Uterus (tissue), 4 donors: Measurements from ENCODE around the gene UMPS. TPM values are rescaled to one million over a fixed set of nuclear protein-coding genes. Genes with fewer than 3 reads are reported as not detected.
A peak's percentile ranks its signal among the peaks of the same experiment; 100 is the strongest.

Experiments used
- DNase-seq, 2 donors: peaks; one replicate each; pipeline ENCODE4 v3.0.0-alpha.2; 2019 to 2020
- H3K27ac ChIP-seq, 2 donors: fragments of 200-600 bp; sonication (generic); 1 replicate in 1 of 2; 2 replicates in 1 of 2; pipeline ENCODE4 v1.5.1; 2016 to 2018
- H3K27me3 ChIP-seq, 2 donors: fragments of 200-600 bp; sonication (generic); one replicate each; pipeline ENCODE4 v1.5.1; 2018 to 2019; ENCODE audit warnings: control low read depth in 1 of 2
- H3K36me3 ChIP-seq, 2 donors: fragments of 200-600 bp; sonication (generic); one replicate each; pipeline ENCODE4 v1.5.1; 2019; ENCODE audit warnings: control low read depth in 1 of 2
- H3K4me1 ChIP-seq, 2 donors: fragments of 200-600 bp; sonication (generic); one replicate each; pipeline ENCODE4 v1.5.1; 2018 to 2019; ENCODE audit warnings: control low read depth in 1 of 2
- H3K4me3 ChIP-seq, 2 donors: fragments of 200-600 bp; sonication (generic); 1 replicate in 1 of 2; 2 replicates in 1 of 2; pipeline ENCODE4 v1.5.1; 2018 to 2019; ENCODE audit warnings: mild to moderate bottlenecking in 1 of 2
- H3K9me3 ChIP-seq, 2 donors: fragments of 200-600 bp; sonication (generic); one replicate each; pipeline ENCODE4 v1.5.1; 2019; ENCODE audit warnings: control low read depth in 1 of 2
- POLR2A ChIP-seq, 2 donors: fragments of 450-650 bp; IDR thresholded peaks; one replicate each; pipeline ENCODE4 v1.6.1; 2016; ENCODE audit warnings: antibody characterized with exemption in 2 of 2, mild to moderate bottlenecking in 1 of 2, moderate library complexity in 1 of 2
- intact Hi-C: fragments of 100-400 bp; cut with DNase I; formaldehyde crosslinking; loops from one replicate; pipeline ENCODE4 v1.15.1; 2023; ENCODE audit warnings: low total_unique reads
- total RNA-seq, 4 donors: library from RNA; depleted of rRNA in 3 of 4; stranded (reverse); fragments of >200 nt in 3 of 4; gene quantifications; one replicate each; pipeline versions ENCODE4 v1.1.0 to v1.2.4, GENCODE V29; 2014 to 2023
- TF ChIP-seq, protein P1 (sequence below), 4 experiments: fragments of 200-600 bp in 2 of 4; fragments of 450-650 bp in 2 of 4; sonication (generic) in 2 of 4; IDR thresholded peaks; one replicate each; pipeline ENCODE4 v1.5.1; 2016 to 2019; ENCODE audit warnings: antibody characterized with exemption in 4 of 4, mild to moderate bottlenecking in 2 of 4, moderate library complexity in 1 of 4
- donor health status: DM: yes; HTN: yes; CAD: no.

UMPS gene
- total RNA-seq, 4 donors from 2014 or later: 5.4 to 54.8 (median 19.9) TPM

DNA sequence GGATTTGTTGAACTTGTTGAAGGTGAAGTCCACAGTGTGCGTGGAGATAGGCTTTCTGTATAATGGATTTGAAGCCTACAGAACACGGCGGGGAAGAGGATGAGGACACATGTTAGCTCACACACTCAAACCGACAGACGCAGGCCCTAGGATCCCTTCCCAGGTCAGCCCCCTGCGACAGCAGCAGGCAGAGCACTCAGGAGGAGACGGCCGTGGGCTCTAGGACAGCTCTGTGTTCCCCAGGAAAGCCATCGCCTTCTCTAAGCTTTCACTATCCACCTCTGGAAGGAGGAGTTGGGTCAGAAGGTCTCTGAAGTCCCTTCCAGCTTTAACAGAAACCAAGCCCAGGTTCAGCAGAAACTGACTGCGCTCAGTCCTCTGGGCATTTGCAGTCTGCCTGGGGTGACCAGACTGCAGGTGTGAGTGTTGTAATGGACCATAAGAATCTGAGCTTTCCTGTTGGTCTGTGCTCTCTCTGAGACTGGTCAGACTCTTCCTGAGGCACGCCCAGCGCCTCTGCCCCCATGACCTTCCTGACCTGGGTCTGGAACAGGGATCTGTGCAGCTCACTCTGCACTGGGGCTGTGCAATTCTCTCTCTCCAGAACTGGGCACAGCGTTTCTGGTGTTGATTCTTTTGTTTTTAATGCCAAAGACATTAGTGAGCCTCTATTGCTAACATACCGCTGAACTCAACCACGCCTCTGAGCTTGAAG is 33.5 kb downstream of the UMPS start:
- Histone ChIP-seq H3K27ac (no peak overlapping the region), H3K27me3 (no peaks in the 10 kb centered on the region), H3K9me3 (no peaks in the 10 kb centered on the region), H3K4me3 (no peak overlapping the region), H3K36me3 (no peaks in the 10 kb centered on the region), H3K4me1 (no peaks in the 10 kb centered on the region)
- DNase-seq: no peak
- TF ChIP-seq, protein P1, sequence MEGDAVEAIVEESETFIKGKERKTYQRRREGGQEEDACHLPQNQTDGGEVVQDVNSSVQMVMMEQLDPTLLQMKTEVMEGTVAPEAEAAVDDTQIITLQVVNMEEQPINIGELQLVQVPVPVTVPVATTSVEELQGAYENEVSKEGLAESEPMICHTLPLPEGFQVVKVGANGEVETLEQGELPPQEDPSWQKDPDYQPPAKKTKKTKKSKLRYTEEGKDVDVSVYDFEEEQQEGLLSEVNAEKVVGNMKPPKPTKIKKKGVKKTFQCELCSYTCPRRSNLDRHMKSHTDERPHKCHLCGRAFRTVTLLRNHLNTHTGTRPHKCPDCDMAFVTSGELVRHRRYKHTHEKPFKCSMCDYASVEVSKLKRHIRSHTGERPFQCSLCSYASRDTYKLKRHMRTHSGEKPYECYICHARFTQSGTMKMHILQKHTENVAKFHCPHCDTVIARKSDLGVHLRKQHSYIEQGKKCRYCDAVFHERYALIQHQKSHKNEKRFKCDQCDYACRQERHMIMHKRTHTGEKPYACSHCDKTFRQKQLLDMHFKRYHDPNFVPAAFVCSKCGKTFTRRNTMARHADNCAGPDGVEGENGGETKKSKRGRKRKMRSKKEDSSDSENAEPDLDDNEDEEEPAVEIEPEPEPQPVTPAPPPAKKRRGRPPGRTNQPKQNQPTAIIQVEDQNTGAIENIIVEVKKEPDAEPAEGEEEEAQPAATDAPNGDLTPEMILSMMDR (IDR thresholded peaks at IDR 0.05): no peak
- no peak for TF ChIP-seq POLR2A (IDR thresholded peaks at IDR 0.05)
- intact Hi-C loops: loop anchor here (5.0 kb wide), 1 partner anchor 138 kb away; no protein-coding TSS in a partner anchor

DNA sequence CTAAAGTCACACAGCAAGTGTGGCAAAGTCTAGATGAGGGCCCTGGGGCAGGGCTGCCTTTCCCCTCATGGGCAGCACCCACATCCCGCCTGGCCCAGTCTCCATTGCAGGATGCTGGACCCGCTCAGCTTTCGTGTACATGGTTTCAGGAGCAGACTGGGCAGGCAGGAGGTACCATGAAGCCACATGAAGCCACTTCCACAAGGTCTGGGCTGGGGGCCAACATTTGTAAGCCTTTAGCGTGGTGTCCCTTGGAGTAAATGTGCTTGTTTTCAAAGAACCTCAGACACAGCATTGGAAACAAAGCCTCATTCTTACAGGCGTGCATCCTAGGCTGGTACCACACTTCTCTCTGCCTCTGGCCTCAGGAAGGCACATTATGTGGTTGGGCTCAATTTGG is 34.5 kb downstream of the UMPS start:
- intact Hi-C loops: loop anchor here (5.0 kb wide), 1 partner anchor 138 kb away; no protein-coding TSS in a partner anchor
- Histone ChIP-seq H3K27me3 (no peaks in the 10 kb centered on the region), H3K9me3 (no peaks in the 10 kb centered on the region), H3K4me3 (no peak overlapping the region), H3K36me3 (no peaks in the 10 kb centered on the region), H3K4me1 (no peaks in the 10 kb centered on the region), H3K27ac (no peak overlapping the region)
- DNase-seq: peak in 1 of 2 donors; percentile 15
- no peak for TF ChIP-seq POLR2A (IDR thresholded peaks at IDR 0.05)

GRCh38 chr3:124765197-124765840 is 35.1 kb downstream of the UMPS start:
- H3K36me3 ChIP-seq: no peaks in the 10 kb centered on the region
- intact Hi-C loops: no loop called here

DNA sequence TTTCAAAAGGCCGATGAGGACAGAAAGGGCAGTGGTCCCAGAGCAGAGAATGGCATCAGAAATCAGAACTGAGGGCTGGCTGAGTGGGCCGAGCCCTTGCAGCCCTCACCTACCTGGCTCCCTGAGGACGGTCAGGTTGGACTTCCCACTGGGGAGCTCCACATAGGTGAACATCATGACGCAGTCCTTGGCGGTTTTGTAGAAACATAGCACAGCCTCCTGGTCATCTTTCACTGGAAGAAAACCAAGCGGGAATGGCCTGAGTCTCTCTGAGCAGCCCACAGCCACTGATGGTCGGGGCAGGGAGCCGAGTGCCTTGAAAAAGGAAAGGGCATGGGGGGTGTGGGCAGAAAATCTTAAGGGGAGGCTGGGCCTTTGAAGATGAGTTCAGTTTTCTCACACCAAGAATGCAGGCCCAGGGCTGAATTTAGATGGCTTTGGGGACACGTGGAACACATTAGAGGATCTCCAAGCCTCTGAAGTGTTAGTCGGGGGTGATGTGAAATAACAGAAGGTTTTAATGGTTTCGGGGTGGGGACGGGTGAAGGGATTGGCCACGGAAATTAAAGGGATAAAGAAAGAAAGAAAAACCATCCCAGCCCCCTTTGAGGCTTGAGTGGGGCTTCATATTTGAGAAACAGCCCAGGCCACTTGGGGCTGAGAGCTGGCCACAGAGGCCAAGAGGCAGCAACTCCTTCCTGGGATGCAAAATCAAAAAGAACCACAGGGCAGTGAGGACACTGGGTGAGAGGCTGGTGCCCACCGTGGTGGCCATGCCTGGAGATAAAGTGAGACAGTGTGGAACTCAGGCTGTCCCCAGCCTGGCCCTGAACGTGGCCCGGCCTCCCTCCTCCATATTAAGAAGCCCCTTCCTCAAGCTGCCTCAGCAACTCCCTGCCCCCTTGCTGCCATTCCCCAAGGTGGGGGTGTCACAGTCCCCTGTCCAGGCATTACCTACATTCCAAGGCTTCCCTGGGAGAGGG is 36.2 kb downstream of the UMPS start:
- intact Hi-C loops: no loop called here
- peak in 1 of 2 donors; percentile 8 for DNase-seq
- Histone ChIP-seq H3K27me3 (no peaks in the 10 kb centered on the region), H3K4me3 (no peak overlapping the region), H3K4me1 (peaks cover 0 to 8% of the 10 kb centered on the region in 2 donors), H3K27ac (no peak overlapping the region), H3K36me3 (no peaks in the 10 kb centered on the region), H3K9me3 (no peaks in the 10 kb centered on the region)
- no peak for TF ChIP-seq POLR2A (IDR thresholded peaks at IDR 0.05)
- TF ChIP-seq, protein P1 (IDR thresholded peaks at IDR 0.05): no peak

More at GRCh38 chr3:124765197-124765840, 35.1 kb downstream of the UMPS start:
- H3K4me3 ChIP-seq: no peak overlapping the region
- no peak overlapping the region for H3K27ac ChIP-seq
- H3K9me3 ChIP-seq: no peaks in the 10 kb centered on the region
- TF ChIP-seq, protein P1 (IDR thresholded peaks at IDR 0.05): no peak
- TF ChIP-seq POLR2A (IDR thresholded peaks at IDR 0.05): no peak
- no peaks in the 10 kb centered on the region for H3K27me3 ChIP-seq
- peak in 1 of 2 donors; percentile 12 for DNase-seq
- H3K4me1 ChIP-seq: no peaks in the 10 kb centered on the region

DNA sequence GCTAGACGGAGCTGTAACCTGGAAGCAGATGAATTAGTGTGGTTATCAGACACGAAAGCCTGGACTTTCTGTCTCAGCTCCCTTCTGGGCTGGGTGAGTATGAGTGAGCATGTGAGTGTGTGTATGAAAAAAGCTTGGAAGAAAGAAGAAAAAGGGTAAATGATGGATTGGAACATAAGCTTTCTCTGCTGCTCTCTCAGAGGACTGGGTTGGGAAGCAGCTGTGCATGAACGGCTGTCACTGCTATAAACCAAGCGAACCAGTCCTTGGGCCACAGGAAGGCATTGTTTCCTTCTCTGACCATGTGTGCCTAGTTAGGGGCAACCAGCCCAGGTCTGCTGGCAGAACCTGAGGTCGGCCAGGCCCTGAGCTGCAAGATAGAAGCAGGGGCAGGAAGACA is 37.0 kb downstream of the UMPS start:
- Histone ChIP-seq H3K36me3 (no peaks in the 10 kb centered on the region), H3K4me3 (no peak overlapping the region), H3K27me3 (no peaks in the 10 kb centered on the region), H3K9me3 (no peaks in the 10 kb centered on the region), H3K4me1 (peaks cover 3 to 13% of the 10 kb centered on the region in 2 donors), H3K27ac (no peak overlapping the region)
- peak in 1 of 2 donors; percentile 2 for DNase-seq
- TF ChIP-seq, protein P1 (IDR thresholded peaks at IDR 0.05): no peak
- no peak for TF ChIP-seq POLR2A (IDR thresholded peaks at IDR 0.05)
- intact Hi-C loops: no loop called here
